ENCODE measurements around the gene SLC39A9. TPM values are rescaled to one million over a fixed set of nuclear protein-coding genes. Genes with fewer than 3 reads are reported as not detected.

SLC39A9 gene
- total and polyA plus RNA-seq, 10 of the 15 experiments (the other 5 are each of a cell fraction or from before 2014, with no cell fraction given) = 19.9 to 109 (median 46.9) TPM

DNA sequence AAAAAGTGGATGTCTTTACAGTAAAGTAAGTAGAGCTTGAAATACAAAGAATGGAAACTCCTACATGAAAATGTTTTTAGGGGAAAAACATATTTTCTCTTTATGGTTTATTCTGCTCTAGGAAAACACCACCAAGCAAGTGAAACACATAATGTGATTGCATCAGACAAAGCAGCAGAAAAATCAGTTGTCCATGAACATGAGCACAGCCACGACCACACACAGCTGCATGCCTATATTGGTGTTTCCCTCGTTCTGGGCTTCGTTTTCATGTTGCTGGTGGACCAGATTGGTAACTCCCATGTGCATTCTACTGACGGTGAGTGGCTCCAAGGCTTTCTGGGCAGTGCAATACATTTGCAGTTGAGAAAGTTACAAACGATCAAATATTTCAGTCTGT is 43.5 kb downstream of the SLC39A9 start (continued):
- TF ChIP-seq, protein P1, sequence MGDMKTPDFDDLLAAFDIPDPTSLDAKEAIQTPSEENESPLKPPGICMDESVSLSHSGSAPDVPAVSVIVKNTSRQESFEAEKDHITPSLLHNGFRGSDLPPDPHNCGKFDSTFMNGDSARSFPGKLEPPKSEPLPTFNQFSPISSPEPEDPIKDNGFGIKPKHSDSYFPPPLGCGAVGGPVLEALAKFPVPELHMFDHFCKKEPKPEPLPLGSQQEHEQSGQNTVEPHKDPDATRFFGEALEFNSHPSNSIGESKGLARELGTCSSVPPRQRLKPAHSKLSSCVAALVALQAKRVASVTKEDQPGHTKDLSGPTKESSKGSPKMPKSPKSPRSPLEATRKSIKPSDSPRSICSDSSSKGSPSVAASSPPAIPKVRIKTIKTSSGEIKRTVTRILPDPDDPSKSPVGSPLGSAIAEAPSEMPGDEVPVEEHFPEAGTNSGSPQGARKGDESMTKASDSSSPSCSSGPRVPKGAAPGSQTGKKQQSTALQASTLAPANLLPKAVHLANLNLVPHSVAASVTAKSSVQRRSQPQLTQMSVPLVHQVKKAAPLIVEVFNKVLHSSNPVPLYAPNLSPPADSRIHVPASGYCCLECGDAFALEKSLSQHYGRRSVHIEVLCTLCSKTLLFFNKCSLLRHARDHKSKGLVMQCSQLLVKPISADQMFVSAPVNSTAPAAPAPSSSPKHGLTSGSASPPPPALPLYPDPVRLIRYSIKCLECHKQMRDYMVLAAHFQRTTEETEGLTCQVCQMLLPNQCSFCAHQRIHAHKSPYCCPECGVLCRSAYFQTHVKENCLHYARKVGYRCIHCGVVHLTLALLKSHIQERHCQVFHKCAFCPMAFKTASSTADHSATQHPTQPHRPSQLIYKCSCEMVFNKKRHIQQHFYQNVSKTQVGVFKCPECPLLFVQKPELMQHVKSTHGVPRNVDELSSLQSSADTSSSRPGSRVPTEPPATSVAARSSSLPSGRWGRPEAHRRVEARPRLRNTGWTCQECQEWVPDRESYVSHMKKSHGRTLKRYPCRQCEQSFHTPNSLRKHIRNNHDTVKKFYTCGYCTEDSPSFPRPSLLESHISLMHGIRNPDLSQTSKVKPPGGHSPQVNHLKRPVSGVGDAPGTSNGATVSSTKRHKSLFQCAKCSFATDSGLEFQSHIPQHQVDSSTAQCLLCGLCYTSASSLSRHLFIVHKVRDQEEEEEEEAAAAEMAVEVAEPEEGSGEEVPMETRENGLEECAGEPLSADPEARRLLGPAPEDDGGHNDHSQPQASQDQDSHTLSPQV (IDR thresholded peaks at IDR 0.05) = no peak
- TF ChIP-seq BRCA1 (IDR thresholded peaks at IDR 0.05; ENCODE audit: low read depth, low read length) (no peak), ZNF622 (IDR thresholded peaks at IDR 0.05) (no peak), POU2F2 (IDR thresholded peaks at IDR 0.05; ENCODE audit: borderline replicate concordance, low read depth, low read length) (no peak), RUNX3 (IDR thresholded peaks at IDR 0.05; ENCODE audit: low read length) (peak; percentile 88), IKZF1 (conservative IDR thresholded peaks at IDR 0.05) (0 out of 2 replicates have a peak, but pooled peaks have one; percentile 20), POLR2AphosphoS5 (IDR thresholded peaks at IDR 0.05; ENCODE audit: low read length) (peak; percentile 52; the same call in 1 of the 2 replicates), PAX5 (IDR thresholded peaks at IDR 0.05; ENCODE audit: borderline replicate concordance, low read depth, low read length) (peak; percentile 40; the same call in 1 of the 2 replicates), HCFC1 (IDR thresholded peaks at IDR 0.05; ENCODE audit: low read length) (no peak), TCF7 (IDR thresholded peaks at IDR 0.05; ENCODE audit: borderline replicate concordance) (no peak), NFIC (IDR thresholded peaks at IDR 0.05; ENCODE audit: low read depth, low read length) (peak; percentile 68; the same call in 1 of the 2 replicates), TAF1 (IDR thresholded peaks at IDR 0.05; ENCODE audit: borderline replicate concordance, low read depth, low read length) (no peak), RCOR1 (conservative IDR thresholded peaks at IDR 0.05; ENCODE audit: low read depth, low read length) (no peak), ZNF217 (IDR thresholded peaks at IDR 0.05) (no peak), NRF1 (conservative IDR thresholded peaks at IDR 0.05; ENCODE audit: low read depth, low read length) (no peak), RBBP5 (conservative IDR thresholded peaks at IDR 0.05) (no peak)
- TF ChIP-seq, protein P2, sequence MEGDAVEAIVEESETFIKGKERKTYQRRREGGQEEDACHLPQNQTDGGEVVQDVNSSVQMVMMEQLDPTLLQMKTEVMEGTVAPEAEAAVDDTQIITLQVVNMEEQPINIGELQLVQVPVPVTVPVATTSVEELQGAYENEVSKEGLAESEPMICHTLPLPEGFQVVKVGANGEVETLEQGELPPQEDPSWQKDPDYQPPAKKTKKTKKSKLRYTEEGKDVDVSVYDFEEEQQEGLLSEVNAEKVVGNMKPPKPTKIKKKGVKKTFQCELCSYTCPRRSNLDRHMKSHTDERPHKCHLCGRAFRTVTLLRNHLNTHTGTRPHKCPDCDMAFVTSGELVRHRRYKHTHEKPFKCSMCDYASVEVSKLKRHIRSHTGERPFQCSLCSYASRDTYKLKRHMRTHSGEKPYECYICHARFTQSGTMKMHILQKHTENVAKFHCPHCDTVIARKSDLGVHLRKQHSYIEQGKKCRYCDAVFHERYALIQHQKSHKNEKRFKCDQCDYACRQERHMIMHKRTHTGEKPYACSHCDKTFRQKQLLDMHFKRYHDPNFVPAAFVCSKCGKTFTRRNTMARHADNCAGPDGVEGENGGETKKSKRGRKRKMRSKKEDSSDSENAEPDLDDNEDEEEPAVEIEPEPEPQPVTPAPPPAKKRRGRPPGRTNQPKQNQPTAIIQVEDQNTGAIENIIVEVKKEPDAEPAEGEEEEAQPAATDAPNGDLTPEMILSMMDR (IDR thresholded peaks at IDR 0.05 in 2 of 3, conservative IDR thresholded peaks at IDR 0.05 in 1 of 3; ENCODE audit: control insufficient read depth in 2 of 3, extremely low read depth in 1 of 3, insufficient read depth in 1 of 3, low read depth in 3 of 3, low read length in 3 of 3) = no peak
- TF ChIP-seq, protein P3, sequence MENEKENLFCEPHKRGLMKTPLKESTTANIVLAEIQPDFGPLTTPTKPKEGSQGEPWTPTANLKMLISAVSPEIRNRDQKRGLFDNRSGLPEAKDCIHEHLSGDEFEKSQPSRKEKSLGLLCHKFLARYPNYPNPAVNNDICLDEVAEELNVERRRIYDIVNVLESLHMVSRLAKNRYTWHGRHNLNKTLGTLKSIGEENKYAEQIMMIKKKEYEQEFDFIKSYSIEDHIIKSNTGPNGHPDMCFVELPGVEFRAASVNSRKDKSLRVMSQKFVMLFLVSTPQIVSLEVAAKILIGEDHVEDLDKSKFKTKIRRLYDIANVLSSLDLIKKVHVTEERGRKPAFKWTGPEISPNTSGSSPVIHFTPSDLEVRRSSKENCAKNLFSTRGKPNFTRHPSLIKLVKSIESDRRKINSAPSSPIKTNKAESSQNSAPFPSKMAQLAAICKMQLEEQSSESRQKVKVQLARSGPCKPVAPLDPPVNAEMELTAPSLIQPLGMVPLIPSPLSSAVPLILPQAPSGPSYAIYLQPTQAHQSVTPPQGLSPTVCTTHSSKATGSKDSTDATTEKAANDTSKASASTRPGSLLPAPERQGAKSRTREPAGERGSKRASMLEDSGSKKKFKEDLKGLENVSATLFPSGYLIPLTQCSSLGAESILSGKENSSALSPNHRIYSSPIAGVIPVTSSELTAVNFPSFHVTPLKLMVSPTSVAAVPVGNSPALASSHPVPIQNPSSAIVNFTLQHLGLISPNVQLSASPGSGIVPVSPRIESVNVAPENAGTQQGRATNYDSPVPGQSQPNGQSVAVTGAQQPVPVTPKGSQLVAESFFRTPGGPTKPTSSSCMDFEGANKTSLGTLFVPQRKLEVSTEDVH (IDR thresholded peaks at IDR 0.05; ENCODE audit: low read depth, partially characterized antibody) = no peak
- TF ChIP-seq, protein P4, sequence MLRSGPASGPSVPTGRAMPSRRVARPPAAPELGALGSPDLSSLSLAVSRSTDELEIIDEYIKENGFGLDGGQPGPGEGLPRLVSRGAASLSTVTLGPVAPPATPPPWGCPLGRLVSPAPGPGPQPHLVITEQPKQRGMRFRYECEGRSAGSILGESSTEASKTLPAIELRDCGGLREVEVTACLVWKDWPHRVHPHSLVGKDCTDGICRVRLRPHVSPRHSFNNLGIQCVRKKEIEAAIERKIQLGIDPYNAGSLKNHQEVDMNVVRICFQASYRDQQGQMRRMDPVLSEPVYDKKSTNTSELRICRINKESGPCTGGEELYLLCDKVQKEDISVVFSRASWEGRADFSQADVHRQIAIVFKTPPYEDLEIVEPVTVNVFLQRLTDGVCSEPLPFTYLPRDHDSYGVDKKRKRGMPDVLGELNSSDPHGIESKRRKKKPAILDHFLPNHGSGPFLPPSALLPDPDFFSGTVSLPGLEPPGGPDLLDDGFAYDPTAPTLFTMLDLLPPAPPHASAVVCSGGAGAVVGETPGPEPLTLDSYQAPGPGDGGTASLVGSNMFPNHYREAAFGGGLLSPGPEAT (IDR thresholded peaks at IDR 0.05; ENCODE audit: low read depth) = no peak; the same call in 1 of the 2 replicates
- TF ChIP-seq, protein P5, sequence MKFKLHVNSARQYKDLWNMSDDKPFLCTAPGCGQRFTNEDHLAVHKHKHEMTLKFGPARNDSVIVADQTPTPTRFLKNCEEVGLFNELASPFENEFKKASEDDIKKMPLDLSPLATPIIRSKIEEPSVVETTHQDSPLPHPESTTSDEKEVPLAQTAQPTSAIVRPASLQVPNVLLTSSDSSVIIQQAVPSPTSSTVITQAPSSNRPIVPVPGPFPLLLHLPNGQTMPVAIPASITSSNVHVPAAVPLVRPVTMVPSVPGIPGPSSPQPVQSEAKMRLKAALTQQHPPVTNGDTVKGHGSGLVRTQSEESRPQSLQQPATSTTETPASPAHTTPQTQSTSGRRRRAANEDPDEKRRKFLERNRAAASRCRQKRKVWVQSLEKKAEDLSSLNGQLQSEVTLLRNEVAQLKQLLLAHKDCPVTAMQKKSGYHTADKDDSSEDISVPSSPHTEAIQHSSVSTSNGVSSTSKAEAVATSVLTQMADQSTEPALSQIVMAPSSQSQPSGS (IDR thresholded peaks at IDR 0.05; ENCODE audit: low read length) = peak; percentile 48; the same call in 1 of the 2 replicates
